GM23338 (cell line): ENCODE measurements around the gene CHKB. TPM values are rescaled to one million over a fixed set of nuclear protein-coding genes. Genes with fewer than 3 reads are reported as not detected.

ENCODE experiments used
- ATAC-seq: fragments of 200-7000 bp; cut with Tn5 transposase; 3 replicates; pipeline ENCODE4 v1.9.1; 2020
- DNase-seq: peaks from one replicate; pipeline ENCODE4 v3.0.0-alpha.2; 2015; ENCODE audit warnings: low spot score
- H2AFZ ChIP-seq: fragments of 200-600 bp; sonication (generic); 2 replicates; pipeline ENCODE4 v1.8.0; 2016; ENCODE audit warnings: antibody characterized with exemption, mild to moderate bottlenecking, moderate library complexity
- H3F3A ChIP-seq: fragments of 200-600 bp; sonication (generic); replicated peaks from 2 replicates; pipeline ENCODE4 v1.8.0; 2017; ENCODE audit warnings: antibody characterized with exemption, mixed run types, low read depth
- H3K27ac ChIP-seq: fragments of 200-600 bp; sonication (generic); 2 replicates; pipeline ENCODE4 v1.6.1; 2016; ENCODE audit warnings: low read depth
- H3K27me3 ChIP-seq: fragments of 200-600 bp; sonication (generic); 2 replicates; pipeline ENCODE4 v1.8.0; 2016; ENCODE audit warnings: mild to moderate bottlenecking, mixed run types, moderate library complexity; ENCODE audit not compliant: insufficient read depth
- H3K36me3 ChIP-seq: fragments of 200-600 bp; sonication (generic); 2 replicates; pipeline ENCODE4 v1.8.0; 2016; ENCODE audit warnings: mild to moderate bottlenecking; ENCODE audit not compliant: insufficient read depth
- H3K4me1 ChIP-seq: fragments of 200-600 bp; sonication (generic); 2 replicates; pipeline ENCODE4 v1.8.0; 2016; ENCODE audit warnings: mild to moderate bottlenecking, moderate library complexity; ENCODE audit not compliant: insufficient read depth
- H3K4me2 ChIP-seq: fragments of 200-600 bp; sonication (generic); 2 replicates; pipeline ENCODE4 v1.7.1; 2017; ENCODE audit warnings: mixed run types
- H3K4me3 ChIP-seq: fragments of 200-600 bp; sonication (generic); 2 replicates; pipeline ENCODE4 v1.6.1; 2016; ENCODE audit warnings: mixed run types
- H3K79me2 ChIP-seq: fragments of 200-600 bp; sonication (generic); replicated peaks from 2 replicates; pipeline ENCODE4 v1.8.0; 2017; ENCODE audit warnings: mild to moderate bottlenecking; ENCODE audit not compliant: insufficient read depth
- H3K9me2 ChIP-seq: fragments of 200-600 bp; sonication (generic); 2 replicates; pipeline ENCODE4 v1.8.0; 2017; ENCODE audit not compliant: insufficient read depth
- H4K20me1 ChIP-seq: fragments of 200-600 bp; sonication (generic); replicated peaks from 2 replicates; pipeline ENCODE4 v1.8.0; 2017; ENCODE audit warnings: mild to moderate bottlenecking; ENCODE audit not compliant: insufficient read depth
- H3K27ac Mint-ChIP-seq: 2 replicates; pipeline ENCODE4 v1.8.0; 2020; ENCODE audit warnings: inconsistent platforms, mild to moderate bottlenecking, moderate library complexity, mixed read lengths
- H3K27me3 Mint-ChIP-seq: 3 replicates; pipeline ENCODE4 v1.8.0; 2022; ENCODE audit warnings: low read depth, mild to moderate bottlenecking, moderate library complexity, mixed read lengths, inconsistent platforms; ENCODE audit not compliant: insufficient read depth, poor library complexity
- H3K36me3 Mint-ChIP-seq: 3 replicates; pipeline ENCODE4 v1.8.0; 2021; ENCODE audit warnings: low read depth, mild to moderate bottlenecking, inconsistent platforms, moderate library complexity, mixed read lengths
- H3K4me1 Mint-ChIP-seq: 3 replicates; pipeline ENCODE4 v1.8.0; 2020; ENCODE audit warnings: mild to moderate bottlenecking, inconsistent platforms, mixed read lengths
- H3K4me3 Mint-ChIP-seq: 3 replicates; pipeline ENCODE4 v1.8.0; 2021; ENCODE audit warnings: moderate library complexity, mild to moderate bottlenecking, inconsistent platforms, mixed read lengths
- H3K9me3 Mint-ChIP-seq: 3 replicates; pipeline ENCODE4 v1.8.0; 2020; ENCODE audit warnings: moderate library complexity, mild to moderate bottlenecking, inconsistent platforms, mixed read lengths
- CREB1 ChIP-seq: fragments of 250-450 bp; sonication (Bioruptor Pico); IDR thresholded peaks from 2 replicates; pipeline ENCODE4 v1.5.0; 2020; ENCODE audit warnings: low read depth, mild to moderate bottlenecking, moderate library complexity
- CTCF ChIP-seq, 2 experiments: fragments of 200-600 bp in 1 of 2; sonication (generic) in 1 of 2; conservative IDR thresholded peaks; 2 replicates each; pipeline versions ENCODE4 v1.5.1 to v1.6.1; 2016 to 2017; ENCODE audit warnings: antibody characterized with exemption in 2 of 2, low read depth in 2 of 2, mild to moderate bottlenecking in 2 of 2, moderate library complexity in 1 of 2
- ETS1 ChIP-seq: IDR thresholded peaks from 2 replicates; pipeline ENCODE4 v1.6.1; 2016; ENCODE audit warnings: antibody characterized with exemption
- EZH2phosphoT487 ChIP-seq: fragments of 200-600 bp; sonication (generic); IDR thresholded peaks from one replicate; pipeline ENCODE4 v1.8.1; 2018; ENCODE audit warnings: antibody characterized with exemption; ENCODE audit not compliant: unreplicated experiment
- JUNB ChIP-seq: IDR thresholded peaks from one replicate; pipeline ENCODE4 v1.6.1; 2016; ENCODE audit warnings: antibody characterized with exemption; ENCODE audit not compliant: unreplicated experiment
- POLR2AphosphoS5 ChIP-seq: IDR thresholded peaks from 2 replicates; pipeline ENCODE4 v1.6.1; 2016; ENCODE audit warnings: antibody characterized with exemption, low read depth
- REST ChIP-seq: IDR thresholded peaks from one replicate; pipeline ENCODE4 v1.6.1; 2018; ENCODE audit warnings: antibody characterized with exemption; ENCODE audit not compliant: unreplicated experiment
- STAT1 ChIP-seq: IDR thresholded peaks from one replicate; pipeline ENCODE4 v1.6.1; 2016; ENCODE audit warnings: antibody characterized with exemption; ENCODE audit not compliant: unreplicated experiment
- ZNF331 ChIP-seq: fragments of 250-450 bp; sonication (Bioruptor Pico); IDR thresholded peaks from 2 replicates; pipeline ENCODE4 v1.5.0; 2020; ENCODE audit warnings: low read depth, mild to moderate bottlenecking, moderate library complexity
- polyA plus RNA-seq: library from polyadenylated mRNA; unstranded; fragments of >200 nt; fragmentation: Nextera tagmentation; extraction: Ambion mirVana; gene quantifications from 2 replicates; pipeline ENCODE4 v1.2.1, GENCODE V29; 2016
- total RNA-seq: library from RNA; depleted of rRNA; stranded (reverse); fragments of >200 nt; shearing (Covaris generic); gene quantifications from 2 replicates; pipeline ENCODE4 v1.2.3, GENCODE V29; 2014

CHKB gene
- total and polyA plus RNA-seq, 2 experiments from 2014 or later = 51.2 to 61.6 TPM

GRCh38 chr22:50610581-50610980 lies 27.9 kb upstream of the CHKB start:
- Histone ChIP-seq H3K4me1 (no peaks in the 10 kb centered on the region; the same call in 1 of the 2 replicates), H3K79me2 (no peaks in the 10 kb centered on the region), H3K27ac (no peak overlapping the region), H3K4me2 (no peak overlapping the region), H3F3A (no peaks in the 10 kb centered on the region; the same call in 1 of the 2 replicates), H3K4me3 (no peak overlapping the region), H3K36me3 (no peaks in the 10 kb centered on the region), H2AFZ (no peak overlapping the region), H3K27me3 (peaks cover 15% of the 10 kb centered on the region), H3K9me2 (no peaks in the 10 kb centered on the region), H4K20me1 (no peaks in the 10 kb centered on the region; the same call in 1 of the 2 replicates)
- Mint-ChIP-seq H3K27ac (no peak overlapping the region), H3K4me1 (peaks cover 13% of the 10 kb centered on the region), H3K9me3 (no peaks in the 10 kb centered on the region), H3K4me3 (no peak overlapping the region), H3K27me3 (peaks cover 29% of the 10 kb centered on the region), H3K36me3 (no peaks in the 10 kb centered on the region)
- no peak for ATAC-seq
- no peak for DNase-seq
- TF ChIP-seq STAT1 = no peak
- TF ChIP-seq ZNF331 = no peak
- TF ChIP-seq JUNB = no peak
- no peak for TF ChIP-seq POLR2AphosphoS5
- TF ChIP-seq ETS1 = no peak
- TF ChIP-seq EZH2phosphoT487 = no peak
- no peak for TF ChIP-seq REST
- no peak for TF ChIP-seq CTCF (conservative IDR thresholded peaks at IDR 0.05; ENCODE audit: low read depth in 2 of 2)
- TF ChIP-seq CREB1 (CRISPR knock-in tag) = no peak

- peaks cover 13% of the 10 kb centered on the region for H3K4me1 Mint-ChIP-seq
- DNase-seq = no peak
- H3K4me3 ChIP-seq = no peak overlapping the region
- no peaks in the 10 kb centered on the region; the same call in 1 of the 2 replicates for H3K4me1 ChIP-seq
- H2AFZ ChIP-seq = no peak overlapping the region
- no peaks in the 10 kb centered on the region for H3K9me2 ChIP-seq
- H3K27me3 Mint-ChIP-seq = peaks cover 33% of the 10 kb centered on the region
- no peaks in the 10 kb centered on the region; the same call in 1 of the 2 replicates for H4K20me1 ChIP-seq
- no peaks in the 10 kb centered on the region for H3K79me2 ChIP-seq
- no peak overlapping the region for H3K27ac ChIP-seq
- no peak overlapping the region for H3K27ac Mint-ChIP-seq
- no peaks in the 10 kb centered on the region for H3K9me3 Mint-ChIP-seq
- no peak overlapping the region for H3K4me3 Mint-ChIP-seq
- no peak for ATAC-seq
- H3K36me3 Mint-ChIP-seq = no peaks in the 10 kb centered on the region
- H3K36me3 ChIP-seq = no peaks in the 10 kb centered on the region
- no peaks in the 10 kb centered on the region; the same call in 1 of the 2 replicates for H3F3A ChIP-seq
- peaks cover 21% of the 10 kb centered on the region for H3K27me3 ChIP-seq
- no peak overlapping the region for H3K4me2 ChIP-seq
- TF ChIP-seq JUNB = no peak
- TF ChIP-seq ETS1 = no peak
- TF ChIP-seq EZH2phosphoT487 = no peak
Measured at GRCh38 chr22:50610041-50610451, 27.4 kb upstream of the CHKB start.
